Islet of Langerhans (tissue), 1 donor: ENCODE measurements around the gene MS4A13.
"Not testable (repeated sequence)": the region's sequence is repeated elsewhere in the genome, so short reads cannot be mapped to it uniquely, and the experiment has no call there.

Experiments
- FAIRE-seq: peaks from one replicate; lab custom pipeline; 2011; peaks lifted over from hg19 to GRCh38; lab: Jason Lieb, UNC

Gene MS4A13

DNA sequence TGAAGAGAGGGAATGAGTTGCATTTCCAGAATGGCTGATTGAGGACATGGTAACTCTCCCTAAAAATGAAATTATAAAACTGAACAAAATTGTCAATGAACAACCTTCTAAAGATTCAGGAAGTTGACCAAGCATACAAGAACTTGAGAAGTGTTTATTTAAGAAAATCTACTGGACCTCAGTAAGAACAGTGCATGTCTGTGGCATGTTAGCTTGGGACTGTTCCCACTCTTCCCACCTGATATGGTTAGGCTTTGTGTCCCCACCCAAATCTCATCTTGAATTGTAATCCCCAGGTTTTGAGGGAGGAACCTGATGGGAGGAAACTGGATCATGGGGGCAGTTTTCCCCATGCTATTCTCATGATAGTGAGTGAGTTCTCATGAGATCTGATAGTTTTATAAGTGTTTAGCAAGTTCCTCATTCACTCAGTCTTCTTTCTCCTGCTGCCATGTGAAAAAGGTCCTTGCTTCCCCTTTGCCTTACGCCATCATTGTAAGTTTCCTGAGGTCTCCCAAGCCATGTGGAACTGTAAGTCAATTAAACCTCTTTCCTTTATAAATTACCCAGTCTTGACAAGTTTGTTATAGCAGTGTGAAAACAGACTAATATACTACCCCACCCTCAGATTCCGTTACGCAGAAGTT, 15.4 kb downstream of the MS4A13 start:
- FAIRE-seq = no peak

DNA sequence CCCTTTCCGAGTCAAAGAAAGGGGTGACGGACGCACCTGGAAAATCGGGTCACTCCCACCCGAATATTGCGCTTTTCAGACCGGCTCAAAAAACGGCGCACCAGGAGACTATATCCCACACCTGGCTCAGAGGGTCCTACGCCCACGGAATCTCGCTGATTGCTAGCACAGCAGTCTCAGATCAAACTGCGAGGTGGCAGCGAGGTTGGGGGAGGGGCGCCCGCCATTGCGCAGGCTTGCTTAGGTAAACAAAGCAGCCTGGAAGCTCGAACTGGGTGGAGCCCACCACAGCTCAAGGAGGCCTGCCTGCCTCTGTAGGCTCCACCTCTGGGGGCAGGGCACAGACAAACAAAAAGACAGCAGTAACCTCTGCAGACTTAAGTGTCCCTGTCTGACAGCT, 17.2 kb downstream of the MS4A13 start:
- FAIRE-seq = not testable (repeated sequence)

DNA sequence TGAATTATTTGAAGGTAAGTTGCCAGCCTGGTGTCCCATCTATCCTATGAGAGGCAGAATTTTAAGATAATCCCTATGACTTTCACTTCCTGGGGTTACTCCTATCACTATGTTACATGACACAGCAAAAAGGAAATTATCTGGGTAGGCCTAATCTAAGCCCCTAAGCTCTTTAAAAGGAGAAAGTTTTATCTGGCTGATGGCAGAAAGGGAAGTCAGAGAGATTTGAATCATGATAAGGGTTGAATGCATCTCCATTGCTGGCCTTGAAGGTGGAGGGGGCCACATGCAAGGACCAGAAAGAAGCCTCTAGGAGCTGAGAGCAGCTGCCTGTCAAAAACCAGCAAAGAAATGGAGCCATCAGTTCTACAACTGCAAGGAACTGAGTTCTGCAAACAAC, 23.4 kb downstream of the MS4A13 start:
- not testable (repeated sequence) for FAIRE-seq

DNA sequence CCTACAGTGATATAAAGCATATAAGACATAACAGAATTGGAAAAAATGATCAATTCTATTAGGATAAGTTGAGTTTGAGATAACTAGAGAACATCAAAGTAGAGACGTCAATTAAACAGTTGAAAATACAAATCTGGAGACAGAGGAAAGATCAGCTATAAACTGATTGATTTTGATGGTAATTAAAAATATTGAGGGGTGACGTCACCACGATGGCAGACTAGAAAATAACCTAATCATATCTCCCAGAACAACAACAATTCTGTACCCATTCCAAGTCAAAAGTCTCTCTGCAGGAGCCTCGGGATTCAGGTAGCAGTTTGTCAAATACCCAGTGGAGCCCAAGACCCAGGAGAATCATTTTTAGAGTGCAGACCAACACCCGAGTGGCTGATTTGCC, 28.9 kb downstream of the MS4A13 start:
- no peak for FAIRE-seq

DNA sequence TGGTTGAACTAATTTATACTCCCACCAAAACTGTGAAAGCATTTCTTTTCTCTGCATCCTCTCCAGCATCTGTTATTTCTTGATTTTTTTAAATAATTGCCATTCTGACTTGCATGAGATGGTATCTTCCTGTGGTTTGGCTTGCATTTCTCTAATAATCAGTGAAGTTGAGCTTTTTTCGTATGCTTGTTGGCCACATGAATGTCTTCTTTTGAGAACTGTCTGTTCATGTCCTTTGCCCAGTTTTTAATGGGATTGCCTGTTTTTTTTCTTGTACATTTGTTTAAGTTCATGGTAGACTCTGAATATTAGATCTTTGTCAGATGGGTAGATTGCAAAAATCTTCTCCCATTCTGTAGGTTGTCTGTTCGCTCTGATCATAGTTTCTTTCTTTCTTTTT, 46.1 kb downstream of the MS4A13 start:
- FAIRE-seq = no peak

DNA sequence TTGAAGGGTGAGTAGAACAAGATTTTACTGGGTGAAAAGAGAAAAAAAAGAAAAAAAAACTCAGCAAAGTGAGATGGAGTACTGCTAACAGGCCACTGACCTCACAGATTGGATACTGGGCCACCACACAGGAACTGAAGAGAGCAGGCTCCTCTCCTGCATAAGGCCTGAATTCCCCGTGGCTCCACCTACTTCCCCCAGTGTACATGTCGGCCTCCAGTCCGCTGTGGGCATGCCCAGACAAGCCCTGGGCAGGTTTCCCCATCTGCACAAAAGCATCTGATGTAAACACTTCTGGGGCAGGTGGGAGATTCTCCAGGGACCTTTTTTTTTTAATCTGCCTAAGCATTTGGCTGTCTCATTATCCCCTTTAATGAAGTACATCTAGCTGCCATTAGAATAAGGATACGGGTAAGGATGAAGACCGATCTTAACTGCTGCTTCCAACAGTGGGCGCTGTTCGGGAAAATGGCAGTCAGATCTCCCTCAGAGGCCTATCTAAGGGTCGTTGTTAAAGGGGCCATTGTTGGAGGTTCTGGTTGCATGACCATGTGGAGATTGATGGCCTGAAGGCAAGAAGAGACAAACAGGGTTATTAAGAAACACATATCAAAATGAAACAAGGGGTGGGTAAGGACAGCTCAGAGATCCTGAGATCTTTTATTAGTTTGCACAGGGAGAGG, 48.5 kb downstream of the MS4A13 start:
- no peak for FAIRE-seq

DNA sequence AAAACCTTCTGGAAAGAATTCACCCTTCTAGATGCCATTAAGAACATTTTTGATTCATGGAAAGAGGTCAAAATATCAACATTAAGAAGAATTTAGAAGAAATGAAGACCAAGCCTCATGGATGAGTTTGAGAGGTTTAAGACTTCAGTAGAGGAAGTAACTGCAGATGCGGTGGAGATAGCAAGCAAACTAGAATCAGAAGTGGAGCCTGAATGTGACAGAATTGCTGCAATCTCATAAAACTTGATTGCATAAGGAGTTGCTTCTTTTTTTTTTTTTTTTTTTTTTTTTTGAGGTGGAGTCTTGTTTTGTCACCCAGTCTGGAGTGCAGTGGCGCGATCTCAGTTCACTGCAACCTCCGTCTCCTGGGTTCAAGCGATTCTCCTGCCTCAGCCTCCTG, 51.6 kb downstream of the MS4A13 start:
- FAIRE-seq = no peak

DNA sequence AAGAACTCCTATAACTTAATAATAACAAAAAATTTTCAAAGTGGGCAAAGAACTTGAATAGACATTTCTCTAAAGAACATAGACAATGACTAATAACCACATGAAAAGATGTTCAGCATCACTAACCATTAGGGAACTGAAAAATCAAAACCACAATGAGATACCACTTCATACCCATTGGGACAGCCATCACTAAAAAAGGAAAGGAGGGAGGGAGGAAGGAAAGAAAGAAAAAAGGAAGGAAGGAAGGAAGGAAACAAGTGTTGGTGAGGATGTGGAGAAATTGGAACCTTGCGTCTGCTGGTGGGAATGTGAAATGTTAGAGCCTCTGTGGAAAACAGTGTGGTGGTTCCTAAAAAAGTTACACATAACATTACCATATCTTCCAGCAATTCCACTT, 55.8 kb downstream of the MS4A13 start:
- FAIRE-seq = no peak

DNA sequence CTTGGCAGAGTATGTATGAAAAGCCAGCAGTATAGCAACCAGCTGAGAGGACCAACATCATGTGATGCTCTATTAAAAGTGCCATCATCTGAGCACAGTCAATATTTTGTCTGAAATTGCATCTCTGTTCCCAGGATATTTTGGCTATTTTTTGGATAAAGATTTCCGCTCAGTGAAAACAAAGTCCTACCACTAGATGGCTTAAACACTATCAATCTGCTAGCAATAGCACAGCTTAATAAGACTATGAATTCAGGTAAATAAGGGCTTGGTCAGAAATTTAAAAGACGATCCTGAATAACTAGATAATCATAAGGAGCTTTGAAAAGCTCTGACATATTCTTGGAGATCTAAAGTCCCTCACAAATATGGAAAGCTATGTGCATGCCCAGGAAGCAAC, 74.4 kb downstream of the MS4A13 start:
- FAIRE-seq = no peak
